Forelimb muscle (tissue), 1 donor: ENCODE results near the gene BUB1B. TPM values are rescaled to one million over a fixed set of nuclear protein-coding genes. Genes with fewer than 3 reads are reported as not detected.

Experiments used
- DNase-seq: peaks from one replicate; pipeline ENCODE4 v3.0.0-alpha.2; 2013; ENCODE audit warnings: low read depth
- polyA plus RNA-seq: library from polyadenylated mRNA; unstranded; fragments of 120-200 nt; gene quantifications from one replicate; pipeline ENCODE4 v1.2.1, GENCODE V29; 2013; ENCODE audit not compliant: insufficient read length

The BUB1B gene
- polyA plus RNA-seq, 1 donor = 8.8 TPM

GRCh38 chr15:40254452-40254851, 93.6 kb downstream of the BUB1B start:
- DNase-seq = no peak

DNA sequence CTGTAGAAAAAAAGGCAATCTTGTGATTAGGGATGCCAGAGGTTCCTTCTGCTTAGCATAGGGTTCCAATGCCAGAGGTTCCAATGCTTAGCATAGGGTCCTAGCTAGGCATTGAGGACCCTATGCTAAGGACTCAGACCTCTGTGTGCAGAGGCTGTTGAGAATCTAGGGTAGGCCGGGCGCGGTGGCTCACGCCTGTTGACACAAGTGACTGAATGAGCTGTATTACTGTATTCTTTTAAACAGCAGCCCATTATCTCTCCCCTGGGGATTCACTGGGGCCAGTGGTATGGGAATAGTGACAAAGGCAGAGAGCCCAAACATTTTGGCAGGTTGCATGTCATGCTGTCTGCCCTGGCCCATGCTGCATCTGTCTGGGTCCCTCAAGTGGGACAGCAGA, 94.2 kb downstream of the BUB1B start:
- DNase-seq = no peak

GRCh38 chr15:40256638-40257235, 95.9 kb downstream of the BUB1B start:
- DNase-seq = no peak

GRCh38 chr15:40257656-40258450, 97.0 kb downstream of the BUB1B start:
- no peak for DNase-seq

DNA sequence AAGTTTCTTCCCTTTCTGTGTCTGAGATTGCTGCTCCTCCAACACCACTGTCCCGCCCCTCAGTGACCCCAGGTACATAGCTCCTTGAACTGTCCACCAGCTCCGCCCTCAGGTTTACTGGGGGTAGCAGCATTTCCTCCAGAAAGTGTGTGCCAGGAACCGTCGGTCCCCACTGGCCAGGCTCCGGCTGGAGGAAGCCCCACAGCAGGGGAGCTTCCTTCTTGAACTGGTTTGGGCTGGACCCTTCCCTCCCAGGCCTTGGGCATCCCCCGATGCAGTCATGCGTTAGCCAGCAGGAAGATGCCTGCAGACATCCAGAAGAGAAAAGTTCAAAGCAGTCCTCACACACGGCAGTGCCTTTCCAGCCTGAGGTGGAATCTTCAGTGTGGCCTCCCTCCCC, 97.7 kb downstream of the BUB1B start:
- DNase-seq = no peak

DNA sequence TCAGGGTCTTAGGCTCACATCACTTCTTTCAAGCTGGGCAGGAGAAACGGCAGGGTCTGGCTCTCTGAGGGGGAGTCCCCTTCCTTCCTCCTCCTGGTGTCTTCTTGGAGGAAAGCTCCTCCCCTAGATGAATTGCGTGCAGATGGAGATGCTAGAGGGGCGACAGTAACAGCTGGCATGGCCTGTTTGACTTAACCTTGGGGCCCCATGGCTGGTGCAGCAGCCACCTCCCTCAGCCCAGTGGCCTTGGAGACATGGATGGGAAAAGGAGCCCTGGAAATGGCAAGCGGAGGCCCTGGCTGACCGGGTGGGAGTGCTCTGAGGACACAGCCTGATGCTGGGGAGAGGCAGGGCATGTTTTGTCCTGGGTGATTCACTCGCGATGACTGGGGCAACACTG, 98.2 kb downstream of the BUB1B start:
- no peak for DNase-seq

DNA sequence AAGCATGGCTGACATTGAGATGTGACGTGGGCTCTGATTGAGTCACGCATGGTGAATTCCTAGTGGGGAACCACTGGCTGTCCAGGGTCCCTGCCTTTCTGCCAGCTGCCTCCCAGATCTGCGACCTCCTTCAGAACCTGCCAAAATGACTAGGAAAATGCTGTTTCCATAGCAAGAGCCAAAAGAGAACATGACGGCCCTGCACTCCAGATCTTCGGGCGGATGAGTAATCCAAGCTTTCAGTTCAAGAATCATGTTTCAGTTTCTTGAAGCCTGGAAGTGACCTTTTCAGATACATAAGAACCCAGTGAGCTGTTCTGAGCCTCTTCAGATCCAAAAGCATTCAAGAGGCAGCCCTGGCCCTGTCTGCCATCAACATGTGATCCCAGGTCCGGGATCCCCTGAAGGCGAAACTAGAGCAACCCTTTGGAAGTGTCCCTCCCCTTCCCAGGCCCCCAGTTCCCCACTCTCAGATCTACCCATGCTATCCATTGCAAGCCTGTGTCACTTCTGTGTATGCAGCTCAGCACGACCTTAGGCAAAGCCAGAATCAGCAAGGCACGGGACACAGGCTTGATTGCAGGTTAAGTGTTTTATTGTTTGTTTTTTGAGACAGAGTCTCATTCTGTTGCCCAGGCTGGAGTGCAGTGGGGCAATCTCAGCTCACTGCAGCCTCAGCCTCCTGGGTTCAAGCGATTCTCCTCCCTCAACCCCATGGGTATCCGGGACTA, 102.3 kb downstream of the BUB1B start:
- peak; percentile 76 for DNase-seq

DNA sequence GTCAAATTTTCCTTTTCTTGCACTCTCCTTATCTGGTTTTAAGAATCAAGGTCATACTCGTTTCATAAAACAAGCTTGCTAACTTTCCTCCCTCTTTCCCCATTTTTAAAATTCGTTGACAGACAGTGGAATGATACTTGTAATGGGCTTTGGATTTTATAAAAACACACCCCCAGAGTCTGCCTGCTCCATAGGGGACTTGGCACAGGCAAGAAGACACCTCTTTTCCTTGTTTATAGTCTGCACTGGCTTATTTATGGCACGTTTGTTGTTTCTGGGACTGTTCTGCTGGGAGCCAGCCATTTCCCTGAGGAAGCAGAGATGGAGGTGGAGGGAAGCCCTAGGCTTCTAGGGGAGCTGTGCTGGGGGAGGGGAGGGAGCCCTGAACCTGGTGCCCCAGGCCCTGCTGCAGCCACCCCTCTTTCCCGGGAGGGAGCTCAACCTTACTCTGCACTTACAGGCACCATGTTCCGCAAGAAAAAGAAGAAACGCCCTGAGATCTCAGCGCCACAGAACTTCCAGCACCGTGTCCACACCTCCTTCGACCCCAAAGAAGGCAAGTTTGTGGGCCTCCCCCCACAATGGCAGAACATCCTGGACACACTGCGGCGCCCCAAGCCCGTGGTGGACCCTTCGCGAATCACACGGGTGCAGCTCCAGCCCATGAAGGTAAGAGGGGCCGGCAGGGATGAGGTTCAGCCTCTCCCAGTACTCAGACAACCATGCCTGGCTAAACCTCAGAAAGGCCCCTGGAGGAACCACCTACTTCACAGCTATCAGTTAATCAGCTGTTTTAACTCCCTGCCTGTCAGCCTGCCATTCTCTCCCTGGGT, 103.7 kb downstream of the BUB1B start:
- no peak for DNase-seq

- DNase-seq = no peak
Measured at GRCh38 chr15:40265355-40265754, 104.5 kb downstream of the BUB1B start.

GRCh38 chr15:40265875-40266274, 105.0 kb downstream of the BUB1B start:
- no peak for DNase-seq

- DNase-seq = no peak
Measured at GRCh38 chr15:40266828-40267304, 106.0 kb downstream of the BUB1B start.

- DNase-seq = no peak
Measured at GRCh38 chr15:40267670-40268069, 106.8 kb downstream of the BUB1B start.

- DNase-seq = no peak
Measured at GRCh38 chr15:40269604-40270003, 108.7 kb downstream of the BUB1B start.

DNA sequence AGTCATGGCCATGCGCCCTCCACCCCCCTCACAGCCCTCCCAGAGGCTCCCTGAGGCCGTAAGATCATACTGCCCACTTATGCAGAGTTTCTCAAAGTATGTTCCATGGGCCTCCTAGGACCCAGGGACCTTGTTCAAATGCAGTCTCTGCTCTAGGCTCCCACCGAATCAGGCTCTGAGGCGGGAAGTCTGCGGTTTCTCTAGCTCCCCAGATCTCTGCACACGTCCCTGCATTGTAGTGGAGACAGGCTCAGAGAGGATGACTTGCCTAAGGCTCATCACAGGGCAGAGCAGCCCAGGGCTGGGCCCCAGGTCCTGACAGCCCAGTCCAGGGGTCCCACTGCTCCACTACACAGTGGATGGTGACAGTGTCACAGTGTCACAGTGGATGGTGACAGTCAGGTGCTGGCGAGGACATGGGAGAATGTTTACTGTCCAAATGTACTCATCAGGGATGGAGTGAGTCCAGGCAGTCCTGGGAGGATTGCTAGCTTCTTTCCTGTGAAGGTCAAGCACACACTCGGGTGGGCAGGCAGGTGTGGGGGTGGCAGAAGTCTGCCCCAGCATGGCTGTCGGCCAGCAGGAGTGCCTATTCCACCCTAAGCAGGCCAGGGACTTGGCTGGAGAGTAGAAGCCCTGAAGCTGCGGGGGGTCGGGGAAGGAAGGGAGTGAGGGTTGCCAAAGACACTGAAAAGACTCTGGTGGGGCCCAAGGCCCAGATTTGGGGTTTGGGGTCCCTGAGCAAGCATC, 109.6 kb downstream of the BUB1B start:
- no peak for DNase-seq

Other genes starting within 250 kb of the BUB1B start
- gene GPR176, start 240.8 kb upstream of the BUB1B start, polyA plus RNA-seq = 3.6 TPM
- gene EIF2AK4, start 227.0 kb upstream of the BUB1B start, polyA plus RNA-seq = 31.4 TPM
- 295 TPM for gene SRP14, start 121.9 kb upstream of the BUB1B start, polyA plus RNA-seq
- 10.8 TPM for gene BMF, start 52.2 kb upstream of the BUB1B start, polyA plus RNA-seq
- 0.83 TPM for gene PAK6, start 78.0 kb downstream of the BUB1B start, polyA plus RNA-seq
- 0.32 TPM for gene ANKRD63, start 122.0 kb downstream of the BUB1B start, polyA plus RNA-seq
- gene PLCB2, start 146.9 kb downstream of the BUB1B start, polyA plus RNA-seq = 10.2 TPM
- gene INAFM2, start 162.6 kb downstream of the BUB1B start, polyA plus RNA-seq = 14.1 TPM
- 17.0 TPM for gene CCDC9B, start 179.9 kb downstream of the BUB1B start, polyA plus RNA-seq
- not detected for gene PHGR1, start 190.0 kb downstream of the BUB1B start, polyA plus RNA-seq
- gene DISP2, start 197.2 kb downstream of the BUB1B start, polyA plus RNA-seq = 1.4 TPM
- 20.0 TPM for gene KNSTRN, start 221.7 kb downstream of the BUB1B start, polyA plus RNA-seq
- 54.4 TPM for gene IVD, start 244.7 kb downstream of the BUB1B start, polyA plus RNA-seq